GM12892 (cell line): ENCODE measurements around the gene SLC30A2.

Source experiments
- POLR2A ChIP-seq: IDR thresholded peaks from 2 replicates; pipeline ENCODE4 v1.6.1; 2011; ENCODE audit warnings: low read depth, low read length, control low read depth
- POLR2AphosphoS5 ChIP-seq: IDR thresholded peaks from 2 replicates; pipeline ENCODE4 v1.6.1; 2011; ENCODE audit warnings: low read depth, low read length, control low read depth
- TAF1 ChIP-seq: IDR thresholded peaks from 2 replicates; pipeline ENCODE4 v1.6.1; 2011; ENCODE audit warnings: low read depth, mild to moderate bottlenecking, control low read depth, low read length, borderline replicate concordance

DNA sequence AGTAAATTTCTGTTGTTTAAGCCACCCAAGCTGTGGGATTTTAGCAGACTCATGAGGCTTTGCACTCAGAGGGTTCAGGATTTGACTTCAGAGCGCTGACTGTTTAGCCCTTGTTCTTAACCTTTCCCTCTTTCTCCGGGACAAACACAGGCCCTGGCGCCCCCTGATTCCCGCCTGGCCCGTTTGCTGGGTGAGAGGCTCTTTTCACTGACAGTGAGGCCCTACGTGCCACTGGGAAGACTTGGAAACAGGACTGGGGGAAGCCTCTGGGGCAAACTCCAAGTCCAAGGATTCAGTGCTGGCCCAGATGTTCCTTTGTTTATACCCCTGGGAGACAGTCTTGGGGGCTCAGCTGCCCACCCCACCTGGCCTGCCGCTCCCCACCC lies 33.3 kb upstream of the SLC30A2 start:
- TF ChIP-seq POLR2A = no peak
- no peak for TF ChIP-seq POLR2AphosphoS5
- no peak for TF ChIP-seq TAF1
